GM21528 (cell line): ENCODE data around the gene RBM19.
"Not testable (repeated sequence)": the region's sequence is repeated elsewhere in the genome, so short reads cannot be mapped to it uniquely, and the experiment has no call there.

Experiments used
- ATAC-seq: cut with Tn5 transposase; IDR thresholded peaks from one replicate; pipeline ENCODE4 v1.9.1; 2021; ENCODE audit warnings: mild to moderate bottlenecking, moderate library complexity; ENCODE audit not compliant: unreplicated experiment, low FRiP score

Gene RBM19

DNA sequence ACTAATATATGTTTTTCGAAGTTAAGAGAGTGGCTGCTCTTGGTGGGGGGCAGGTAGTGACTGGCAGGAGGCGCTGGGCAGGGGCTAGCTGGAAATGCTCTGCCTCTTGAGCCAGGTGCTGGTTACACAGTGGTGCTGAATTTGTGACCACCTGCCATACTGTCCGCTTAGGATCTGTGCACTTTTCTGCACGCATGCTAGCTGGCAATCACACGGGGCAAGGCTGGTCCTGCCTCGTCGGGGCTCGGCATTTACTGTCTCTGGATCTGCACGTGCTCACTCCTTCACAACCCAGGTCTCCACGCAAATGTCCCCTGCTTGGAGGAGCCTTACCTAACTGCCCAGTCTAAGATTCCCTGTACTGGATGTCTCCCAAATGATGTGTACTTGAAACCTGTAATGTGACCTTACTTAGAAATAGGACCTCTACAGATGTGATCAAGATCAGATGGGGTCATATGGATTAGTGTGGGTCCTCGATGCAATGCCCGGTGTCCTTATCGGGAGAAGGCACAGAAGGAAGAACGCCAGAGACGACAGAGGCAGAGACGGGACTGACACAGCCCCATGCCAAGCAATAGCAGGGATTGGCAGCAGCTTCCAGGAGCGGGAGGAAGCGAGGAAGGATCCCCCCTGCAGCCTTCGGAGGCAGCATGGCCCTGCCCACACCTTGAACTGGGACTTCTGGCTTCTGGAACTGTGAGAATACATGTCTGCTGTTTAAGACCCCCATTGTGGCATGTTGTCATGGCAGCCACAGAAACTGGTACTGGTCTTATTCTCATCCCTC, 59.5 kb downstream of the RBM19 start:
- ATAC-seq = no peak

DNA sequence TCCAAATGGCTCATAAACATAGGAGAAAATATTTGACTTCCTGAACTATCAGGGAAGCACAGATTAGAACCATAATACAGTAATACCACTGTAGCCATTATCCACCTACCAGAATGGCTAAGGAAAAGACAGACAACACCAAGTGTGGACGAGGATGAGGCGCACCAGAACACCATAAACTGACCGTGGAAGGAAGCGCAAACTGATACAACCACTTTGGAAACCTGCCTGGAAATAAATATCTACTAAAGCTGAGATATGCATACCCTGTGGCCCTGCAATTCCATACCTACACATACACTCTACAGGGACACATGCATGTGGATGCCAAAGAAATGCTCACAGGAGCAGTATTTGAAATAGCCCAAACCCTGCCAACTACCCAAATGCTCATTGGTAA, 60.3 kb downstream of the RBM19 start:
- no peak for ATAC-seq

DNA sequence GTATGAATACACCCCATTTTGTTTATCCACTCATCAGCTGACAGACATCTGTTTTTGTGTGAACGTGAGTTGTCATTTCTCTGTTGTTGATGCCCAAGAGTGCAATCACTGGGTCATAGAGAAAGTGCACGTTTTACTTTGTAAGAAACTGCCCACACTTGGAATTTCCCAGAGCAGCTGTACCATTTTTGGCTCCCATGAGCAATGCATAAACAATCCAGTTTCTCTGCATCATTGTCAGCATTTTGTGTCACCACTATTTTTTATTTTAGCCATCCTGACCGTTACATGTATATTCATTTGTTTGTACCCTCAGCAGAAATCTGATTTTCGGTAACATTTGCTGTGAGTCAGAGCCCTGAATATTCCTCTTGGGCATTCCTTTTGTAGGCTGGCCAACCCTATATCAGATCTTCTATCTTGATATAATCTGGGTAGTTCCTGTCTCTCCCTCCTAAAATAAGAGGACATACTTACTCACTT, 62.7 kb downstream of the RBM19 start:
- no peak for ATAC-seq

DNA sequence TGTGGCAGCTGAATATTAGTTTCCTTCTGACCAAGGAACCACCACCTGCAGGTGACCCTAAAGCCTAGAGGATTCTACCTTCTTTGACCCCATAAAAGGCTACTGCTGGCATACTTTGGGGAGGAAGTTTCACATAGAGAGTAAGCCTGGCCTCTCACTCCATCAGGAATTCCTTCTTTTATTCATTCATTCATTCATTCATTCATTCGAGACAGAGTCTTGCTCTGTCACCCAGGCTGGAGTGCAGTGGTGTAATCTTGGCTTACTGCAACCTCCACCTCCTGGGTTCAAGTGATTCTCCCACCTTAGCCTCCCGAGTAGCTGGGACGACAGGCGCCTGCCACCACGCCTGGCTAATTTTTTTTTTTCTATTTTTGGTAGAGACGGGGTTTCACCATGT, 64.8 kb downstream of the RBM19 start:
- not testable (repeated sequence) for ATAC-seq

DNA sequence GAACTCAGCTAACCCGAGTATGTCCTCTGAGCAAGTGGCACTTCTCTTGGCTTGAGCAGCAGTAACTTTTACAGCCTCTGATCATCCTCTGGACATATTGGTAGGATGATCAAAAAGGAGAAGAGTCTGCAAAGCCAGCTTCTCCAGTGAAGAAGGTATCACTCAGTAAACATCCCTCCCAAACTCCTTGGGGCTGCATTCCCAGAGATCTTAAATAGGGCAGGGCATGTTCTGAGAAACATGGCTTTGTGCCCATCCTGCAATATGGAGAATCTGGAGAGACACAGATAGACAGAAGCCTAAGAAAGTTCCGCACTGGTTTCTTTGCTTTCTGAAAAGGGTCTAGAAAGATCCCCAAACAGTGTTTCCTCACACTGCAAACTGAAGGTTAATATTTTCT, 65.4 kb downstream of the RBM19 start:
- no peak for ATAC-seq

DNA sequence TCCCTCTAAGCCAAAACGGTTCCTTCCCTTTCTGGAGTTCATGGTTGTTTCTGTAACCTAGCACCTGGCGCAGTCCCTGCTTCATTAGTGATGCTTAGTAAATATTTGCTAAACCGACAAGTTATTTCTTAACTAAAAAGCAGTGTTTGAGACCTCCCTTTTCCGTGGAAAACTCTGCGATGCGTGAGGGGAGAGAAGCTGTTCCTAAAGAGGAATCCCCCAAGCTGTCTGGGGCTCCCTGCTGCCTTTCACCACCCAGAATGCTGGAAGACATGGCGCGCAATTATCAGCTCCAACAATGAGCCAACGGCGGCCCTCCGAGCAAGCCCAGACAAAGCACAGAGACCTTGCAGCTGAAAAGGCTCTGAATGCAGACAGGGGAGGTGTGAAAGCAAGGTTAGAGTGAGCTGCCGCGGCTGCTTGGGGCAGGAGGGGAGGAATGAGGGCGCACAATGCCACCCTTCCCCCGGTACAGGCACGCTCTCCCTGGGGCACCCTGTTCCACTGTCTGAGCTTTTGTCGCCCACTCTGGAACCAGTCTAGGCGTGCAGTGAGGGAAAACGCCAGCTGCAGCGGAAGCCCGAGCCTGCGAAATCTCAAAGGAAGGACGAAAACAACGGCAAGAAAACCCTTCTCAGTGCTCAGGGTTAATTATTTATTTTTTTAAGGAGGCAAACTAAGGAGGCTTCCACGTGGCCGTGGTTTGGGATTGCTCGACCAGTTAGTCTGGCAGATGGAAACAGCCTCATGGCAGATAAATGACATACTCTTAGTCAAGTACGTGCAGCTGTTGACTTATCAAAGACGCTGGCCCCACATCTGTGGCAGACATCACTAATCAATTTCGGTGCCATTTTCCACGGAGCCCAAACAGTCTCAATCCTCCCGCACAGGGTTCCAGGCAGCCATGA, 66.3 kb downstream of the RBM19 start:
- no peak for ATAC-seq

DNA sequence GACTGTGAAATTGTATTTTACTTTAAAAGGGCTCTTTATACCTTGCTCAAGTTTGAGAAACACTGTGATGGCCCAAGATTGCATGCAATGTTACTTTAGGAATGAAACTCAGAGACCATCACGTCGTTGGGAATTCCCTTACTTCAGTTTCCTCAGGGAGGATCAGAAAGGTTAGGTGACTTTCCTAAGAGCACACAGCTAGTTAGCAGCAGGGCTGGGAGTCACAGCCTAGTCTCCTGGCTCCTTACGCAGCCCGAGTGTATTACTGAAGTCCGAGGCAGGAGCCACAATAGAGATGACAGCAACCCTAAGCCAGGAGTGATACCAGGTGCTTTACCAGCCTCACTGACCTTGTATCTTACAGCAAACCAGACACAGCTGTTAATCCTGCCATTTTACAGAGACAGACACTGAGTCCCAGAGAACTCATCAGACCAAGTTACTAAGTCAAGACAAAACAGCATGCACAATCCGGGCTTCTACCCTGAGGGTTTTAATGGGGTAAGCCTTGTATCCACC, 67.0 kb downstream of the RBM19 start:
- no peak for ATAC-seq

DNA sequence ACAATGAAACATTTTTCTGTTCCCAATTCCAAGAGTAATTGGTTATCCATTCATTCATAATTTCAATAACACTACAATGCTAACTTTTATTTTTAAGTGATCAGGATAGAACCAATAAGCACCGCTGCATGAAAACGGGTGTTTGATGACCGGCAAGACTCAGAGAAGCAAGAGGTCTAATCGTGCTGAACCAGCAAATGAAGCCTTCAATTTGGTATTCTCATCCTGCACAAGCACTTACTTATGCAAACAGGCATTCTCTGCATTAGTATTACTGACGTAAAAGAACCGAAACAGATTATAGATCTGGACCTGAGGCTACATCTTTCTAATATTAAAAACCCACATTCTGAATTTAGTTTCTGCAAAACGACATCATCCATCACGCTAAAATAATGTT, 67.7 kb downstream of the RBM19 start:
- ATAC-seq = no peak

DNA sequence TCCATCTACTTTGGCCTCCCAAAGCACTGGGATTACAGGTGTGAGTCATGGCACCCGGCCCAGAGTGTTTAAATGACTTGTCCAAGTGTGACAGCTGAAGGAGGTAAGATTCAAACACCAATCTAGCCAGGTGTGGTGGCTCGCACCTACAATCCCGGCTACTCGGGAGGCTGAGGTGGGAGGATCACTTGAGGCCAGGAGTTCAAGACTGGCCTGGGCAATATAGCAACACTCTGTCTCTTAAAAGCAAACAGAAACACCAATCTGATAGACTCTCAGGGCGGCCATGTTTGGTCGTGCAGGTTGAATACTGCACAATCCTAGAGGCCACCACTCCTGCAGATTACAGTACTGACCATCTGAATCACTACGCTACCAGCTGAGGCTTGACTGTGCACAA, 68.7 kb downstream of the RBM19 start:
- ATAC-seq = no peak

DNA sequence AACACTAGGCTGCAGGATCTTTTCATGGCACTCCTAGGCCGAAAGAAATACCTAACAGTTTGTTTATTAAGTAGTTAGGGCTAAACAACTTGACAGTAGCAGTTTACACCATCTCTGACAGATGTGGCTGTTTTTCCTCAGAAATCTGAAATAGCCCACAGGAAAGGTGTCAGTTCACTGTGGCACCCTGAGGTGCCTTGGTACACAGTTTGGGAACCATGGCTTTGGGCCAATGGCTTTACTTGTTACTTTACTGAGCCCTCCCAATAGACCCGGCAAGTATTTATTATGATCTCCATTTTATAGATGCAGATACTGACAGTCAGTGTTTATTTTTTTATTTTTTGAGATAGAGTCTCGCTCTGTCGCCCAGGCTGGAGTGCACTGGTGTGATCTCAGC, 69.3 kb downstream of the RBM19 start:
- ATAC-seq = no peak

DNA sequence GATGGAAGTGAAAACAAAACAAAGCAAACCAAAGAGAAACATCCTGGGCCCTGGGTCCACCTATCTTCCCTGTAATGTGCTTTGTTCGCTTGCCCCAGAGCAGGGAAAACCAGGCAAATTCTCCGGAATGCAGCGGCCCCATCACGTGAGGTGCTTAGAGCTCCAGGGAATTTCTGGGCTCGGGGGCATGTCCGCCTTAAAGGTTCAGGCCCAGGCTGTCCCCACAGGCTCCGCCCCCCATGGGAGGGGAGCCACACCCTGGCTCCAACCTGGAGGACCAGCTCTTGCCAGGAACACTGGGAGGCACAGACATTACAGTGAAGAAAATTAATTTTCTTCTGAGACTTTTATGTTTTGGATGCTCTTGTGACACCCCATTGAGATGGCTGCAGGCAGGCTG, 69.9 kb downstream of the RBM19 start:
- no peak for ATAC-seq

DNA sequence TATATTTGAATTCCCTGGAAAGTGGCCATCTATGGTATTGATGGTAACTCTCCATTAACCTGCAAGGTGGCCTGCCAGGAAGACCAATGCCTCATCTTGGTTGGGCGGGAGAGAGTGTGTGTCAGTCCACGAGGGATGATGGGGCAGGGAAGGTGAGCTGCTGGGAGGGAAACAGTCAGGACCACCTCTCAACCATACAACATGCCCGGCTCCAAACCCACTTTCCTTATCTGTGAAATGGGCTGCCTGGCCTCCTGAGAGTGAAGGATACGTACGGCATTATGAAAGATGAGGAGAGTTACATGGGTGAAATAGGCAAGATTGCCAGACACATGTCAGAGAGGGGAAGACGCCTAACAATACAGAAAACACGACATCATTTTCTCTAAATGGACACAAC, 70.9 kb downstream of the RBM19 start:
- ATAC-seq = no peak

DNA sequence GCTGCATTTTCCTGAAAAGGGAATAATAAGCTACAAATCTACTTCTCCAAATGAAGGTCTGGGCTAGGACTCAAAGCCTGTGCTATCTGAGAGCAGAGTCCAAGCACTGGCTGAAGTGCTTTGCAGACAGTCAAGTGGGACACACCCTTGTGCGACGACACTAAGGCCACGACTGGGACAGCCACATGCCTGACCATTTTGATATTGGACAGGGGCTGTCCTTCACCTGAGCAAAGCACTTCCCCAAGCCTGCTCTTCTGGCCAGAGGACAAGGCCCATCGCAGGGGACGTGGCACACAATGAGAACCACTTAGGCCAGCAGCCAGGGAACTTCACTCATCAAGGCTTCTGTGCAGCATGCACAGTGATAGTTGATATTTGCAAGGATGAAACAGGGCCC, 71.4 kb downstream of the RBM19 start:
- ATAC-seq = no peak

DNA sequence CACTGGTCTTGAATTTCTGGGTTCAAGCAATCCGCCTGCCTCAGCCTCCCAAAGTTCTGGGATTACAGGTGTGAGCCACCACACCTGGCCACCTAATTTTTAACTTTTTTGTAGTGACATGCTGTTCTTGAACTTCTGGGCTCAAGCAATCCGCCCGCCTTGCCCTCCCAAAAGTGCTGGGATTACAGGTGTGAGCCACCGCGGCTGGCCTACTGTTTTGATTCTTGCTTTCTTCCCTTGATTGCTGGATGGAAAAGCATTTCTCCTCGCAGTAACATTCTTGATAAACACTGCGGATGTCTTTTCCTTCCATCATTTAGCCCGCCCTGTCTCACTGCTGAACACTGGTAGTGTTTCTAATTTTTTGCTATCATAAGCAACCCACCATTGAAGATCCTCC, 72.9 kb downstream of the RBM19 start:
- no peak for ATAC-seq

DNA sequence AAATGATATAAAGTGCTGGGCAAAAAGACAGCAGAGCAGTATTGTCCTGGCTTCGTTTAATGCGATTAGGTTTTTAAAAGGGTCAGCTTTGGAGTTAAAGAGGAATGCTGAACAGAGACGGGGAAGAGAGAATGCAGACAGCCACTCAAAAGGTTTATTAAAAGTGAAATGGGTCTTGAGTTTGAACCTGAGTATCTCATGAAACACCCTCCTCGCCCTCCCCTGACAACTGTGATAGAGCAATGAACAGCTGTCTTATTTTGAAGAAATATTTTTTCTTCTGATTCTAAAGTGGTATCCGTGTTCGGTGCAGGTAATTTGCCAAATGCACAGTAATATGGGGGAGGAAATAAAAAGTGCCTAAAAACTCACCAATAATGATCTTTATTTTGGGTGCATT, 73.6 kb downstream of the RBM19 start:
- ATAC-seq = no peak

DNA sequence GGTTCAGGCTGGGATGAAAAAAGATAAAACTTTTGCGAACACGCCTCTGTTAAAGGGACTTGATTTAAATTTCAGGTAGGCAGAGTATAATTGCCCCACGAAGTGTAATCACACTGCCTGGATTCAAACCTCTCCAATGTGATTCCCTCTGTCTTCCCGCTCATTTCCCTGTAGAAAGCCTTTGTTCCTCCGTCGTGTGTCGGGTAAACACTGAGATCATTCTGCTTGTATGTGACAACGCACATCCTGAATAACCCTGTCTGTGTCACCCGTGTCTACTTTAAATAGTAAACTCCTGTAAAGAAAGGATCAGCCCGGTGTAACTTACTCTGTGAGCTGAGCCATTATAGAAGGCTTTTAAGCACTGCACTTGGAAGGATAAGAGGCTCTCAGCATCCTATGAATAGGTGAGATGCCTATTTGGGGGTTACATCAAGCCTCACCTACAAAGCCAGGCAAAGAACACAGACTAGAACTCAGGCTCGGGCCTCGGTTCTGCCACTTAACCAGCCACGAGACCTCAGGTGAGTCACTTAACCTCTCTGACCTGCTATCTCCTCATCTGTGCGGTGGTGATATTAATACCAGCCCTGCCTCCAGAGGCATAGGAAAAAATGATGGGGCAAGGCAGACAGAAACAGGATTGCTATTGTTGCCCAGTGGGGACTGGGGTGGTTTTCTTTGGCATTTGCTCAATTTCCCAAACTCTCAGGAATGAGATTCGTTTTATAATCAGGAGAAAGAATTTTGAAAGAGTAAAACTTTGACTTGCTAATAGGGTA, 74.2 kb downstream of the RBM19 start:
- no peak for ATAC-seq

DNA sequence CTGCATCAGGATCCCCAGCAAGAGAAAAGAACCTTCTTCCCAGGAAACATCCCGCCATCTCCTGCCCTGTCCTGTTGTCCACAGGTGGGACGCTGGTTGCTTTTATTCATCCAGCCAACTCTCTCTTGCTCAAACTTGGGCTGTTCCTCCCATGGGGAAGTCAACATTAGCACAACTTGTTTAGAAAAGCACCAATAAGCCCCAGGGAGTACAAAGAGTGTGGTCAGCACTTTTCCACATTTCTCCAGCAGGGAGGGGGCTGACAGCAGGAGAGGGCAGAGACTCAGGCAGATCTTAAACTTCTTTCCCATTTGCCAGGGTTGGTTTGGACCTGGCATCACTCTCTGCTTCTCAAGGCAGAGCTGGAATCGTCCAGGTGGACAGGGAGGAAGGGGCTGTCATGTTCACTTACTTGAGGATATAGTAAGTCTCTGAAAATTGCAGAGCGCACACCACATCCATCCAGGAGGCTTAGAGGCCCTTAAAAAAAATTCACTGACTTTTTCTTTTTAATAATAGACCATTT, 74.9 kb downstream of the RBM19 start:
- no peak for ATAC-seq

DNA sequence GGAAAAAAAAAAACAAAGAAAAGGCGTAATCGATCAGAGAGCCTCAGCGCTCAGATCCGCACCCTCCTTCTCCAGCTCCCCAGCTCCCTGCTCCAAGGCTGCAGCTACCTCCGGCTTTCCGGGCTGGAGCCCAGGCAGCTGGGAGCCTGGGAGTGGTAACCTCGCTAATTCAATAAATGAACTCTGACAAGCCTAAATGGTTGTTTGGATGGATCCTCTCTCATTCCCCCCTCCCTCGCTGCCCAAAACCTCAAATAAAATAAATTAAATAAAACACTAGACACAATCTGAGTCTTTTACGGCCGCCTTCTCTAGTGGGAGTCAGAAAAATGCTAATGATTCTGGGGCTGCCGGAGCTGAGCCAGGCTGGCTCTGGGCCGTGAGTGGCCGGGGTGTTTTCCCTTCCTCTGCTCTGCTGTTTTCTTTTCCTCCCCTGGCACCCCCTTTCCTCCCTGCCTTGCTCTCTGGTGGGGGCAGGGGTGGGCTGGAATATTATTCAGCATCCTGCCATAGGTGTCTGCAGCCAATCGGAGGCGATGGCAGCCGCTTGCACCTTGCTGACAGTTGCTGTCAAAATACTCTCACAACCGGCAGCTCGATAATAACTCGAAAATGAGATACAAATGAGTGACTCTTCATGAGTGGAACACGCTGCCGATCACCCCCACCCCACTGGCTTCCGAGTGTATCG, 76.1 kb downstream of the RBM19 start:
- no peak for ATAC-seq

DNA sequence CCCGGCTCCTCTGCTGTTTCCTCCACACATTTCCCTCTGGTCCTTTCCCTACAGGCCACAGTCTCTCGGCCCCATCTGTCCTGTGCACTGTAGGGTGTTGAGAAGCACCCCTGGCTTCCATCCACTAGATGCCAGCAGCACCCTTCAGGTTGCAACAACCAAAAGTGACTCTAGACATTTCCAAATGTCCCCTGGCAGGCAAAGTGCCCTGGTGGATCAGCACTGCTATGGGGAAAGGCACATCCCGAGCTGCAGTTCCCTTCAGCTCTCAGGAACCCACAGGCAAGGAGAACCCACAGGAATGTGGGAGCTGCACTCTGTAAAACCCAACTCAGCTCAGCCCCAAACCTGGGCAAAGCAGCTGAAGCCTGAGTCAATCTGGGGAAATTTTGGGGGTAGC, 77.0 kb downstream of the RBM19 start:
- ATAC-seq = no peak

DNA sequence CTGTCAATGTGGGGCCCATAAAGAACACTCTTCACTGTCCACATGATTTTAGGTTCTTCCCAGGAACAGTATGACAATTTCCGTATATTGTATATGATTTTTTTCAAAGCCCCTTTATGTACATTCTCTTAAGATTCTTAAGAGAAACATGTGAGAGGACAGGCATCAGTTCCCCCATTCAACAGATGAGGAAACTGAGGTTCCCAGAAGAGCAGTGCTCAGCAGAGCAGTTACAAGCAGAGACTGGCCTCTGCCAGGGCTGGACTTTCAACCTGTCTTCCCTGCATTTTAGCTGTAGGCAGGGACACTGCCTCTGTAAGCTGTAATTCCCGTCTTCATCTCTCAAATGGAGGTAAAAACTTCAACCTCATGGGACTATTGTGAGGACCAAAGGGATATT, 77.7 kb downstream of the RBM19 start:
- no peak for ATAC-seq
